NT2/D1 (cell line): ENCODE data around the gene NELL2.
"Not testable (repeated sequence)": the region's sequence is repeated elsewhere in the genome, so short reads cannot be mapped to it uniquely, and the experiment has no call there.

Experiments
- DNase-seq: peaks from one replicate; pipeline ENCODE4 v3.0.0-alpha.2; 2011; ENCODE audit warnings: low read depth, low spot score
- H3K27me3 ChIP-seq: 2 replicates; pipeline ENCODE4 v1.6.0; 2011; ENCODE audit warnings: mild to moderate bottlenecking; ENCODE audit not compliant: insufficient read length, insufficient read depth
- H3K36me3 ChIP-seq: 2 replicates; pipeline ENCODE4 v1.6.1; 2011; ENCODE audit warnings: mild to moderate bottlenecking, low read length, mixed read lengths; ENCODE audit not compliant: insufficient read depth, insufficient read length
- H3K4me1 ChIP-seq: 2 replicates; pipeline ENCODE4 v1.5.1; 2011; ENCODE audit not compliant: insufficient read depth, insufficient read length
- H3K4me3 ChIP-seq: 2 replicates; pipeline ENCODE4 v1.5.1; 2011; ENCODE audit warnings: low read depth; ENCODE audit not compliant: insufficient read length
- H3K9ac ChIP-seq: 2 replicates; pipeline ENCODE4 v1.6.0; 2011; ENCODE audit warnings: low read depth; ENCODE audit not compliant: insufficient read length
- H3K9me3 ChIP-seq: 2 replicates; pipeline ENCODE4 v1.5.1; 2011; ENCODE audit warnings: mild to moderate bottlenecking, low read length; ENCODE audit not compliant: insufficient read depth
- SUZ12 ChIP-seq: IDR thresholded peaks from 2 replicates; pipeline ENCODE4 v1.6.1; 2011; ENCODE audit not compliant: insufficient read length, insufficient read depth; ENCODE audit errors: extremely low read depth
- YY1 ChIP-seq: IDR thresholded peaks from 2 replicates; pipeline ENCODE4 v1.6.1; 2011; ENCODE audit not compliant: insufficient read length, insufficient read depth
- ZNF274 ChIP-seq: IDR thresholded peaks from 2 replicates; pipeline ENCODE4 v1.6.1; 2011; ENCODE audit warnings: mild to moderate bottlenecking, low read depth, low read length

The NELL2 gene

DNA sequence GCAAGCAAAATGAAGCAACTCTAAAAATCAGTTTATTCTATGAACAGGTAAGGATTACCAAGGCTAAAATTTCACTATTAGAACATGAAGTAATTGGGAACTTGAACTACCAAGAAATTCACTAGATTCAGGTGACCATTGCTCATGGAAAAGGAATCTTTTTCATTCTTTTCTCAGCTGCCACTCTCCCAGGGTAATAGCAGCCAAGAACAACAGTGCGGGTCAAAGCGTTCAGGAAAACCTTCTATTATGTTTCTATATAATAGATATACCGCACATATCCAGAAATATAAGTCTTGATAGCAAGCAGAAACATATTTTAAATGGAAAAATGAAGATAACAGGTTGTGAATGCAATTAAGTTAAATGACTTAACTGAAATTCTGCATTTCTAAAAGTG is 125.6 kb downstream of the NELL2 start:
- Histone ChIP-seq H3K9ac (no peak overlapping the region), H3K9me3 (no peaks in the 10 kb centered on the region), H3K36me3 (no peaks in the 10 kb centered on the region), H3K4me1 (no peaks in the 10 kb centered on the region), H3K27me3 (no peaks in the 10 kb centered on the region), H3K4me3 (no peak overlapping the region)
- no peak for DNase-seq
- no peak for TF ChIP-seq ZNF274
- no peak for TF ChIP-seq SUZ12
- TF ChIP-seq YY1, result no peak

DNA sequence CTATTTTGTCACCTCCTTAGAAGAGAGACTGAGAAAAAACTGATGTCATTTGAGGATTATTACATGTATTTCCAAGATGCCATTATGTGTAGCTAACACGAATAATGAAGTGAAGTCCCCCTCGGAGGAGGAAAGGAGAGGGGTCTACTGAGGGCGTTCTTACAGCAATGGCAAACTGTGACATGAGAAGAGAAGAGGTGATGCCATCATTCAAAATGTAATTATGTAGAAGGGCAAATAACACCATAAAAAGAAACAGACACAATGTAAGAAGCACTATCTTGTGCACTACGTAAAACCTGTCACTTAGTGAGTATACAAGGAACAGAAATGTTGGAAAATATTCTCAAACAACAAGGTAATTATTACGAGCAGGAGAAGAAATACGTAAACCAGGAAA is 126.5 kb downstream of the NELL2 start:
- DNase-seq, result no peak
- TF ChIP-seq ZNF274 (no peak), YY1 (no peak), SUZ12 (no peak)
- no peaks in the 10 kb centered on the region for H3K9me3 ChIP-seq
- no peak overlapping the region for H3K9ac ChIP-seq
- no peak overlapping the region for H3K4me3 ChIP-seq
- H3K36me3 ChIP-seq, result no peaks in the 10 kb centered on the region
- H3K27me3 ChIP-seq, result no peaks in the 10 kb centered on the region
- H3K4me1 ChIP-seq, result no peaks in the 10 kb centered on the region

DNA sequence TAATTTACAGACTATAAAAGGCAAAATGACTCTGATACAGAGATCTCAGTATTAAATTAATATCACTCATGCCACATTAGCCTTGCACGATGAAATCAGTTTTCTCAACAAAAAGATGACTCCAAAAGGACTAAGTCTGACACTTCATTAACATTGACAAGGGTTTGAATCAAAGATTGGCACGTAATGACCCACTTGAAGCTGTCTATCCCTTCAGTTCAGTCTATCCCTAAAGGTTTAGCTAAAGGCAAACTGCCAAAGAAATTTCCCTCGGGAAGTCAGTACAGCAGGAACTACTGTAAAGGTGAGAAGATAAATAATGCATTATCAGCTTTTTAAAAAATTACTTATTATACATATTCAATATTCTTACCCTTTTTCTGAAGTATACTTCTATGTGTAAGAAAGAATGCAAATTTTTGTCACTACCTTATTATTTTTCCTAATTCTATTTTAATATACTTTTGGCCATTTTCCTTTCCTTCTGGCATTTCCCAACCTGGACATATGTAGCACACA is 127.1 kb downstream of the NELL2 start:
- TF ChIP-seq ZNF274 (no peak), SUZ12 (no peak)
- DNase-seq, result no peak
- H3K9ac ChIP-seq, result no peak overlapping the region

DNA sequence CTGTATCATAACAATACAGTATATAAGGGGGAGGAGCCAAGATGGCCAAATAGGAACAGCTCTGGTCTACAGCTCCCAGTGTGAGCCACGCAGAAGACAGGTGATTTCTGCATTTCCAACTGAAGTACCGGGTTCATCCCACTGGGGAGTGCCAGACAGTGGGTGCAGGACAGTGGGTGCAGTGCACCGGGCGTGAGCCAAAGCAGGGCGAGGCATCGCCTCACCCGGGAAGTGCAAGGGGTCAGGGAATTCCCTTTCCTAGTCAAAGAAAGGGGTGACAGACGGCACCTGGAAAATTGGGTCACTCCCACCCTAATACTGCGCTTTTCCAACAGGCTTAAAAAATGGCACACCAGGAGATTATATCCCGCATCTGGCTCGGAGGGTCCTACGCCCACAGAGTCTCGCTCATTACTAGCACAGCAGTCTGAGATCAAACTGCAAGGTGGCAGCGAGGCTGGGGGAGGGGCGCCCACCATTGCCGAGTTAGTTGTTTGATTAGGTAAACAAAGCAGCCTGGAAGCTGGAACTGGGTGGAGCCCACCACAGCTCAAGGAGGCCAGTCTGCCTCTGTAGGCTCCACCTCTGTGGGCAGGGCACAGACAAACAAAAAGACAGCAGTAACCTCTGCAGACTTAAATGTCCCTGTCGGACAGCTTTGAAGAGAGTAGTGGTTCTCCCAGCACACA is 134.7 kb downstream of the NELL2 start:
- H3K27me3 ChIP-seq, H3K9ac ChIP-seq, DNase-seq, H3K4me3 ChIP-seq, H3K36me3 ChIP-seq, H3K4me1 ChIP-seq: not testable (repeated sequence)
- peaks cover 15% of the 10 kb centered on the region; the same call in 1 of the 2 replicates for H3K9me3 ChIP-seq

More for the DNA sequence above, 127.1 kb downstream of the NELL2 start:
- H3K9me3 ChIP-seq, result no peaks in the 10 kb centered on the region
- H3K27me3 ChIP-seq, result no peaks in the 10 kb centered on the region
- H3K4me3 ChIP-seq, result no peak overlapping the region
- H3K36me3 ChIP-seq, result no peaks in the 10 kb centered on the region
- no peaks in the 10 kb centered on the region for H3K4me1 ChIP-seq

DNA sequence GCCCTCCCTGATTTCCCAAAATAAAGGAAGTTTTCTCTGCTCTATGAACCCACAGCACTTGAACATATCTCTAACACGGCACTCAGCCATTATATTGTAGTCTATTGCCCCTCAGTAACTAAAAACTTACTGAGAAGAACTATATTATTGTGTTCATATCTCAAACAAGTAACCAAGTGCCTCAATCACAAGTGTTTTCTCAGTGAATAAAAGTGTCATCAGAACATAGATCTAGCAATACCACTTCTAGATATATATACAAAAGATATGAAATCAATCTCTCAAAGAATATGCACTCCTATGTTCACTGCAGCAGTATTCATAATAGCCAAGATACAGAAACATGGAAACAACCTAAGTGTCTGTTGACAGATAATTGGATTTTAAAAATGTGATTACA is 138.1 kb downstream of the NELL2 start:
- Histone ChIP-seq H3K9me3 (peaks cover 15% of the 10 kb centered on the region; the same call in 1 of the 2 replicates), H3K4me3 (no peak overlapping the region), H3K27me3 (no peaks in the 10 kb centered on the region), H3K4me1 (no peaks in the 10 kb centered on the region), H3K9ac (no peak overlapping the region), H3K36me3 (no peaks in the 10 kb centered on the region)
- no peak for DNase-seq
- TF ChIP-seq ZNF274 (no peak), YY1 (no peak), SUZ12 (no peak)

DNA sequence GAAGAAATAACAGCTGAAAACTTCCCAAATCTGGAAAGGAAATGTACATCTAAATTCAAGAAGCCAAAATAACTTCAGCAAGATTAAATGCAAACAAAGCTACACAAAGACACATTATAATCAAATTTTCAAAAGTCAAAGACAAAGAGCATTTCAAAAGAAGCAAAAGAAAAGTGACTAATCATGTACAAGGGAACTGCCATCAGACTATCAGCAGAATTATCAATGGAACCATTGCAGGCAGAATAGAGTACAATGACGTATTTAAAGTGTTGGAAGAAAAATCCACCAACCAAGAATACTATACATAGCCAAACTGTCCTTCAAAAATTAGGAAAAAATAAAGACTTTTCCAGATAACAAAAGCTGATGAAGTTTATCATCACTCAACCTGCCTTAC is 147.5 kb downstream of the NELL2 start:
- Histone ChIP-seq H3K36me3 (no peaks in the 10 kb centered on the region), H3K27me3 (no peaks in the 10 kb centered on the region), H3K9ac (no peak overlapping the region), H3K4me3 (no peak overlapping the region), H3K9me3 (no peaks in the 10 kb centered on the region; the same call in none of the 2 replicates), H3K4me1 (no peaks in the 10 kb centered on the region)
- TF ChIP-seq SUZ12 (no peak), ZNF274 (no peak), YY1 (no peak)
- DNase-seq, result no peak

DNA sequence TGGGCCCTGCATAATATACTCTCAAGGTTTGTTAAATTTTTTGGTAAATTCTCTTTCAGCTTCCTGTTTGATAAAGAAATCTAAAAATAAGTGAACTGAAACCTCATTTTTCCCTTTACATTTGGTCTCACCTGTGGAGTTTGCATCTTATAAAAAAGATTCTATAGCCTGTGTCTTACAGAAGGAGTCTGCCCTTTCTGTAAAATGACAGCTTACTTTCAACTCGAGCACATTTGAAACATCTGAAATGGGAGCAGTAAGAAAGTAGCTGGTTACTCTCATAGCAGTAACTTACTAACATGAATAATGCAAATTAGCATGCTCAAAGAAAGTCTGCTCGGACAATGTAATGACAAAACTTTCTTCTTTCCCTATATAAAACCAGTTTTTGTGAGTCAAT is 155.8 kb downstream of the NELL2 start:
- H3K9me3 ChIP-seq, result no peaks in the 10 kb centered on the region
- no peak for TF ChIP-seq SUZ12
- TF ChIP-seq ZNF274, result no peak
- TF ChIP-seq YY1, result no peak
- H3K9ac ChIP-seq, result no peak overlapping the region
- no peaks in the 10 kb centered on the region for H3K27me3 ChIP-seq
- H3K36me3 ChIP-seq, result no peaks in the 10 kb centered on the region
- H3K4me1 ChIP-seq, result no peaks in the 10 kb centered on the region
- DNase-seq, result no peak
- H3K4me3 ChIP-seq, result no peak overlapping the region
